Ovary (tissue), 3 donors: Measurements from ENCODE around the gene LCE3B.

Source experiments
- CTCF ChIP-seq, 3 donors: fragments of 450-650 bp in 2 of 3; fragments of 200-600 bp in 1 of 3; IDR thresholded peaks; one replicate each; pipeline versions ENCODE4 v1.5.1 to v1.8.0; 2016 to 2022; ENCODE audit warnings: antibody characterized with exemption in 3 of 3, mild to moderate bottlenecking in 1 of 3
- EP300 ChIP-seq: sonication (generic); formaldehyde crosslinking; IDR thresholded peaks from one replicate; pipeline ENCODE4 v1.6.1; 2017; ENCODE audit warnings: antibody characterized with exemption
- donor health status: DM: no; HTN: no; CAD: no.

DNA sequence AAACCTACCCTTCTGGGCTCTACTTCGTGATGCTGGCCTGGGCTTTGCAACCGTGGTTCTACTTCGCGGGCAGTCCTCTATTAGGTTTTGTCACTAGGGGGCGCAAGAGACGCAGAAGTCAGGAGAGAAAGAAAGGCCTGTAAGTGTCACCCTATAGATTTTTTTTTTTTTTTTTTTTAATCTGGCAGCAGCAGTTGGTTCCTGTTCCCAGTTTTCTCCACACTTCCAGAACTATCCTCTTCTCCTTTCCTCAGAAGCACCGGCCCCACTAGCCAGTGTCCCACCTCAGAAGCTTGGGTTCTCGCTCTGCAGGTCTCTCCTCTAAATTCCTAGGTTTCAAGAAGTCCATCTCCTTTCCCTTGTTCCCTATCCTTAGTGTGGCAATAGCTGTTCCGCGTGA lies 40.5 kb downstream of the LCE3B start:
- TF ChIP-seq CTCF (IDR thresholded peaks at IDR 0.05) (no peak), EP300 (no peak)
